Measurements from ENCODE around the gene IL12RB1.

The IL12RB1 gene

DNA sequence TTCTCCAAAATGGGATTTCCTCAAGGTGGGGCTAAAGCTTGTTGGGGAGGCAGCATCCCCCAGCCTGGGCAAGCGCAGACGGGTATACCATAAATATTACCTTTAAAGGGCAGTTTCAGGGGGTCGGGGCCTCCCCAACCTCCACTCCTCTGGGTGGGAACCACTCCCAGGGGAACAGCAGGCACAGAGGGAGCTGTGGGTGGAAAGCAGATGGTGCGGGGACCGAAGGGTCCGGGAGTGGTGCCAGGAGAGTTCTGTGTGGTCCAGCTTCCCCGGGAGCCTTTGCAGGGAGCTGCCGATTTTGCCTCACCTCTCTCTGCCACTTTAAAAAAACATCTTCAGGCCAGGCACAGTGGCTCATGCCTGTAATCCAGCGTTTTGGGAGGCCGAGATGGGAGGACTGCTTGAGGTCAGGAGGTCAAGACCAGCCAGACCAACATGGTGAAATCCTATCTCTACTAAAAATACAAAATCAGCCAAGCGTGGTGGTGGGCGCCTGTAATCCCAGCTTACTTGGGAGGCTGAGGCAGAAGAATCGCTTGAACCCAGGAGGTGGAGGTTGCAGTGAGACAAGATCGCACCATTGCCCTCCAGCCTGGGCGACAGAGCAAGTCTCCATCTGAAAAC, 16.3 kb upstream of the IL12RB1 start:
- Histone ChIP-seq H3K9me3 (ENCODE audit: insufficient read depth, low read length) (no peaks in the 10 kb centered on the region), H3K4me1 (ENCODE audit: low read length) (peaks cover 23% of the 10 kb centered on the region), H2AFZ (ENCODE audit: low read depth, low read length) (no peak overlapping the region), H3K79me2 (ENCODE audit: low read length) (peaks cover 21% of the 10 kb centered on the region), H3K36me3 (replicated peaks; ENCODE audit: low read depth, low read length) (peaks cover 28% of the 10 kb centered on the region), H3K27ac (ENCODE audit: low read length) (no peak overlapping the region), H3K4me3 (ENCODE audit: low read length) (no peak overlapping the region), H3K27me3 (ENCODE audit: low read depth, low read length) (peaks cover 5% of the 10 kb centered on the region; the same call in 1 of the 2 replicates), H3K9ac (ENCODE audit: low read length) (no peak overlapping the region), H4K20me1 (ENCODE audit: insufficient read depth, low read length) (peaks cover 13% of the 10 kb centered on the region), H3K4me2 (ENCODE audit: low read length) (no peak overlapping the region)
- TF ChIP-seq CTCF (IDR thresholded peaks at IDR 0.05; ENCODE audit: low read depth, low read length) = no peak
- no peak for TF ChIP-seq EZH2phosphoT487 (IDR thresholded peaks at IDR 0.05; ENCODE audit: low read depth)

- Histone ChIP-seq H3K79me2 (ENCODE audit: low read length) (peaks cover 24% of the 10 kb centered on the region), H3K27ac (ENCODE audit: low read length) (no peak overlapping the region), H3K9ac (ENCODE audit: low read length) (no peak overlapping the region), H2AFZ (ENCODE audit: low read depth, low read length) (no peak overlapping the region), H3K36me3 (replicated peaks; ENCODE audit: low read depth, low read length) (peaks cover 23% of the 10 kb centered on the region), H3K9me3 (ENCODE audit: insufficient read depth, low read length) (no peaks in the 10 kb centered on the region), H3K27me3 (ENCODE audit: low read depth, low read length) (peaks cover 5% of the 10 kb centered on the region; the same call in 1 of the 2 replicates), H4K20me1 (ENCODE audit: insufficient read depth, low read length) (peaks cover 13% of the 10 kb centered on the region), H3K4me2 (ENCODE audit: low read length) (no peak overlapping the region), H3K4me3 (ENCODE audit: low read length) (no peak overlapping the region), H3K4me1 (ENCODE audit: low read length) (peaks cover 20% of the 10 kb centered on the region)
- TF ChIP-seq CTCF (IDR thresholded peaks at IDR 0.05; ENCODE audit: low read depth, low read length) (no peak), EZH2phosphoT487 (IDR thresholded peaks at IDR 0.05; ENCODE audit: low read depth) (no peak)
These were observed 14.5 kb upstream of the IL12RB1 start for GRCh38 chr19:18101268-18101667.

DNA sequence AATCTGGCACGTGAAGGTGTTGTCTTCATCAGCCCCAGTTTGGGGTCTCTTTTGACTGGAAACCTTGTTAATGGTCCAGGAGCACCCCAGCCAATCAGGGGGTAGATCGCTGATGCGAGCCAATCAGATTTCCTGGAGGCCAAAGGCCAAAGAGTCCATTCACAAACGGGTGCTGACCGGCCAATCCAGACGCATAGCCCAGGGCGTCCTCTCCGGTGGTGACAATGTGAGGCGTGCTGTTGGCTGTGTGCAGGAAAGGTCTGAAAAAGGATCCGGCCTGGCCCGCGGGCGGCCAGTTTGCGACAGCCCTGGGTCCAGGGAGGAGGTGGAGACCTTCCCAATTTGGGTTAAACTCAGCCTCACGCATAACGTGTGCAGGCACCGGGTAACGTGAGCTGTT, 14.0 kb upstream of the IL12RB1 start:
- peaks cover 23% of the 10 kb centered on the region for H3K36me3 ChIP-seq (replicated peaks; ENCODE audit: low read depth, low read length)
- peaks cover 13% of the 10 kb centered on the region for H4K20me1 ChIP-seq (ENCODE audit: insufficient read depth, low read length)
- H2AFZ ChIP-seq (ENCODE audit: low read depth, low read length) = no peak overlapping the region
- no peak overlapping the region for H3K4me3 ChIP-seq (ENCODE audit: low read length)
- H3K4me1 ChIP-seq (ENCODE audit: low read length) = peaks cover 20% of the 10 kb centered on the region
- TF ChIP-seq CTCF (IDR thresholded peaks at IDR 0.05; ENCODE audit: low read depth, low read length) (no peak), EZH2phosphoT487 (IDR thresholded peaks at IDR 0.05; ENCODE audit: low read depth) (no peak)
- H3K27me3 ChIP-seq (ENCODE audit: low read depth, low read length) = peaks cover 5% of the 10 kb centered on the region; the same call in 1 of the 2 replicates
- peaks cover 24% of the 10 kb centered on the region for H3K79me2 ChIP-seq (ENCODE audit: low read length)
- H3K4me2 ChIP-seq (ENCODE audit: low read length) = no peak overlapping the region
- no peak overlapping the region for H3K27ac ChIP-seq (ENCODE audit: low read length)
- H3K9ac ChIP-seq (ENCODE audit: low read length) = no peak overlapping the region
- H3K9me3 ChIP-seq (ENCODE audit: insufficient read depth, low read length) = no peaks in the 10 kb centered on the region

DNA sequence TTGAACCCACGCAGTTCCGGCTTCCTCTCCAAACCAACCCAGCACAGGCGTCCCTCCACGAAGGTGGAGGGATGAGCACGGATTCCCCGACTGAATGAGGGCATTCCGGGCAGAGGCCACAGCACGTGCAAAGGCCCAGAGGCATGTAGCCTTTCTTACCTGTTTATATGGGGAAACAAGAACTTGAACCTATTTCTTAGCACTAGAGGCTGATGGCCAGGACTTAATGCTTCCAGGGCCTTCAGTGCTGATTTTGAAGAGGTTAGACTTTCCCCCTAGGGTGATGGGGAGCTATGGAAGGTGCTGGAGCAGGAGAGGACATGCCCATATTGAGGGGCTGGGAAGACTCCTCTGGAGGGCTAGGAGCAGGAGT, 12.9 kb upstream of the IL12RB1 start:
- no peaks in the 10 kb centered on the region for H3K27me3 ChIP-seq (ENCODE audit: low read depth, low read length)
- peak overlapping the region; percentile 91 for H3K27ac ChIP-seq (ENCODE audit: low read length)
- H3K4me3 ChIP-seq (ENCODE audit: low read length) = peak overlapping the region; percentile 88
- peak overlapping the region; percentile 93 for H3K9ac ChIP-seq (ENCODE audit: low read length)
- peak overlapping the region; percentile 95 for H3K4me2 ChIP-seq (ENCODE audit: low read length)
- peaks cover 17% of the 10 kb centered on the region for H3K4me1 ChIP-seq (ENCODE audit: low read length)
- peaks cover 24% of the 10 kb centered on the region for H3K79me2 ChIP-seq (ENCODE audit: low read length)
- peaks cover 13% of the 10 kb centered on the region for H4K20me1 ChIP-seq (ENCODE audit: insufficient read depth, low read length)
- TF ChIP-seq CTCF (IDR thresholded peaks at IDR 0.05; ENCODE audit: low read depth, low read length) (no peak), EZH2phosphoT487 (IDR thresholded peaks at IDR 0.05; ENCODE audit: low read depth) (no peak)
- H2AFZ ChIP-seq (ENCODE audit: low read depth, low read length) = no peak overlapping the region
- peaks cover 23% of the 10 kb centered on the region for H3K36me3 ChIP-seq (replicated peaks; ENCODE audit: low read depth, low read length)
- H3K9me3 ChIP-seq (ENCODE audit: insufficient read depth, low read length) = no peaks in the 10 kb centered on the region

Measured in OCI-LY3 (cell line).